ENCODE measurements around the gene SH3TC1.

DNA sequence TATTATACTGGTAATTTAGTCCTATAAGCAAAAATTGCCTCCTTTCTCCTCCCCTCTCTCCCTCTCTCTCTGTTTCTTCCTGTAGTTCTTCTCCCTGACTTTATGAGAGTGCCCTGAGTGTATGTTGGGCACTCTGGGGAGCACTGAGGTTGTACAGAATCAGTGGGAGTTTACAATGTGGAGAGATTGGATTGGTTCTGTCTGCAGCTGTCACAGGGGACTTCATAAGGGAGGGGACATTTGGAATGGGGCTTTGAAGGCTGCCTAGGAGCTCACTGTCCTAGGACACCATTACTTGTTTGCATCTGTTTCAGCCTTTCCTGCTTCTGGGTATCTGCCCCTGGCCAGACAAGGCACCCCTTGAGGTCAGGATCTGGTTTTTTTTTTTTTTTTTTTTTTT, 22.9 kb downstream of the SH3TC1 start:
- TF ChIP-seq, protein P1, sequence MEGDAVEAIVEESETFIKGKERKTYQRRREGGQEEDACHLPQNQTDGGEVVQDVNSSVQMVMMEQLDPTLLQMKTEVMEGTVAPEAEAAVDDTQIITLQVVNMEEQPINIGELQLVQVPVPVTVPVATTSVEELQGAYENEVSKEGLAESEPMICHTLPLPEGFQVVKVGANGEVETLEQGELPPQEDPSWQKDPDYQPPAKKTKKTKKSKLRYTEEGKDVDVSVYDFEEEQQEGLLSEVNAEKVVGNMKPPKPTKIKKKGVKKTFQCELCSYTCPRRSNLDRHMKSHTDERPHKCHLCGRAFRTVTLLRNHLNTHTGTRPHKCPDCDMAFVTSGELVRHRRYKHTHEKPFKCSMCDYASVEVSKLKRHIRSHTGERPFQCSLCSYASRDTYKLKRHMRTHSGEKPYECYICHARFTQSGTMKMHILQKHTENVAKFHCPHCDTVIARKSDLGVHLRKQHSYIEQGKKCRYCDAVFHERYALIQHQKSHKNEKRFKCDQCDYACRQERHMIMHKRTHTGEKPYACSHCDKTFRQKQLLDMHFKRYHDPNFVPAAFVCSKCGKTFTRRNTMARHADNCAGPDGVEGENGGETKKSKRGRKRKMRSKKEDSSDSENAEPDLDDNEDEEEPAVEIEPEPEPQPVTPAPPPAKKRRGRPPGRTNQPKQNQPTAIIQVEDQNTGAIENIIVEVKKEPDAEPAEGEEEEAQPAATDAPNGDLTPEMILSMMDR (IDR thresholded peaks at IDR 0.05; ENCODE audit: insufficient read depth, low read length) = no peak
- TF ChIP-seq POLR2AphosphoS5 (IDR thresholded peaks at IDR 0.05; ENCODE audit: low read depth) (no peak), SPI1 (IDR thresholded peaks at IDR 0.05; ENCODE audit: borderline replicate concordance, low read depth) (no peak)
- TF ChIP-seq, protein P2, sequence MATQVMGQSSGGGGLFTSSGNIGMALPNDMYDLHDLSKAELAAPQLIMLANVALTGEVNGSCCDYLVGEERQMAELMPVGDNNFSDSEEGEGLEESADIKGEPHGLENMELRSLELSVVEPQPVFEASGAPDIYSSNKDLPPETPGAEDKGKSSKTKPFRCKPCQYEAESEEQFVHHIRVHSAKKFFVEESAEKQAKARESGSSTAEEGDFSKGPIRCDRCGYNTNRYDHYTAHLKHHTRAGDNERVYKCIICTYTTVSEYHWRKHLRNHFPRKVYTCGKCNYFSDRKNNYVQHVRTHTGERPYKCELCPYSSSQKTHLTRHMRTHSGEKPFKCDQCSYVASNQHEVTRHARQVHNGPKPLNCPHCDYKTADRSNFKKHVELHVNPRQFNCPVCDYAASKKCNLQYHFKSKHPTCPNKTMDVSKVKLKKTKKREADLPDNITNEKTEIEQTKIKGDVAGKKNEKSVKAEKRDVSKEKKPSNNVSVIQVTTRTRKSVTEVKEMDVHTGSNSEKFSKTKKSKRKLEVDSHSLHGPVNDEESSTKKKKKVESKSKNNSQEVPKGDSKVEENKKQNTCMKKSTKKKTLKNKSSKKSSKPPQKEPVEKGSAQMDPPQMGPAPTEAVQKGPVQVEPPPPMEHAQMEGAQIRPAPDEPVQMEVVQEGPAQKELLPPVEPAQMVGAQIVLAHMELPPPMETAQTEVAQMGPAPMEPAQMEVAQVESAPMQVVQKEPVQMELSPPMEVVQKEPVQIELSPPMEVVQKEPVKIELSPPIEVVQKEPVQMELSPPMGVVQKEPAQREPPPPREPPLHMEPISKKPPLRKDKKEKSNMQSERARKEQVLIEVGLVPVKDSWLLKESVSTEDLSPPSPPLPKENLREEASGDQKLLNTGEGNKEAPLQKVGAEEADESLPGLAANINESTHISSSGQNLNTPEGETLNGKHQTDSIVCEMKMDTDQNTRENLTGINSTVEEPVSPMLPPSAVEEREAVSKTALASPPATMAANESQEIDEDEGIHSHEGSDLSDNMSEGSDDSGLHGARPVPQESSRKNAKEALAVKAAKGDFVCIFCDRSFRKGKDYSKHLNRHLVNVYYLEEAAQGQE (IDR thresholded peaks at IDR 0.05; ENCODE audit: insufficient replicate concordance, low read depth) = no peak
